GM04504 (cell line): ENCODE data around the gene SPTA1.

Experiments used
- DNase-seq: peaks from one replicate; pipeline ENCODE4 v3.0.0-alpha.2; 2012; ENCODE audit warnings: low read depth

SPTA1 gene

GRCh38 chr1:158570480-158570879, 116.0 kb downstream of the SPTA1 start, which contains the start of gene OR6P1:
Gene OR6P1, minus strand, starts transcription at chr1:158570580. Its CDS starts 6,976 bp downstream, at chr1:158563604.
- DNase-seq = no peak

- no peak for DNase-seq
These were observed 121.9 kb downstream of the SPTA1 start for GRCh38 chr1:158564608-158565007.

GRCh38 chr1:158563853-158564252, 122.7 kb downstream of the SPTA1 start:
- no peak for DNase-seq
